ENCODE data around the gene CENPV. TPM values are rescaled to one million over a fixed set of nuclear protein-coding genes. Genes with fewer than 3 reads are reported as not detected.
"Not testable (repeated sequence)": the region's sequence is repeated elsewhere in the genome, so short reads cannot be mapped to it uniquely, and the experiment has no call there.

The CENPV gene
- total RNA-seq, 1 donor from 2014 or later, result 38.8 TPM

GRCh38 chr17:16297367-16298139 is 55.7 kb downstream of the CENPV start:
- Mint-ChIP-seq H3K4me1 (ENCODE audit: low read depth, unreplicated experiment) (peaks cover 13% of the 10 kb centered on the region), H3K4me3 (ENCODE audit: unreplicated experiment) (no peak overlapping the region), H3K36me3 (ENCODE audit: low read depth, unreplicated experiment) (peaks cover 1% of the 10 kb centered on the region), H3K9me3 (ENCODE audit: unreplicated experiment) (no peaks in the 10 kb centered on the region), H3K27ac (ENCODE audit: unreplicated experiment) (no peak overlapping the region), H3K27me3 (ENCODE audit: low read depth, unreplicated experiment) (no peaks in the 10 kb centered on the region)
- Histone ChIP-seq H3K9ac (ENCODE audit: low read length) (no peak overlapping the region), H3K36me3 (ENCODE audit: insufficient read depth, low read length) (no peaks in the 10 kb centered on the region), H3K4me1 (ENCODE audit: insufficient read depth, low read length) (peaks cover 4% of the 10 kb centered on the region), H3K4me3 (ENCODE audit: insufficient read depth, low read depth, low read length) (no peak overlapping the region), H2AFZ (ENCODE audit: low read depth, low read length) (no peak overlapping the region), H3K9me3 (ENCODE audit: insufficient read depth, low read depth, low read length) (no peaks in the 10 kb centered on the region), H3K27ac (ENCODE audit: low read depth, low read length) (no peak overlapping the region), H4K20me1 (ENCODE audit: insufficient read depth, low read length) (no peaks in the 10 kb centered on the region), H3K4me2 (ENCODE audit: low read length) (no peak overlapping the region), H3K79me2 (ENCODE audit: insufficient read depth, low read length) (no peaks in the 10 kb centered on the region), H3K27me3 (ENCODE audit: insufficient read depth, low read length) (no peaks in the 10 kb centered on the region)
- FAIRE-seq (no peak), DNase-seq (ENCODE audit: low read depth) (no peak)
- TF ChIP-seq CTCF (IDR thresholded peaks at IDR 0.05; ENCODE audit: insufficient read depth, low read depth, low read length), result no peak

GRCh38 chr17:16296072-16296471 is 57.2 kb downstream of the CENPV start:
- not testable (repeated sequence) for H3K9me3 Mint-ChIP-seq (ENCODE audit: unreplicated experiment); H3K27ac Mint-ChIP-seq (ENCODE audit: unreplicated experiment); DNase-seq (ENCODE audit: low read depth); H3K9ac ChIP-seq (ENCODE audit: low read length); H3K79me2 ChIP-seq (ENCODE audit: insufficient read depth, low read length); H3K27me3 Mint-ChIP-seq (ENCODE audit: low read depth, unreplicated experiment); H2AFZ ChIP-seq (ENCODE audit: low read depth, low read length); H3K36me3 Mint-ChIP-seq (ENCODE audit: low read depth, unreplicated experiment); H3K36me3 ChIP-seq (ENCODE audit: insufficient read depth, low read length); H3K27ac ChIP-seq (ENCODE audit: low read depth, low read length); H3K4me3 ChIP-seq (ENCODE audit: insufficient read depth, low read depth, low read length); H4K20me1 ChIP-seq (ENCODE audit: insufficient read depth, low read length); FAIRE-seq; H3K9me3 ChIP-seq (ENCODE audit: insufficient read depth, low read depth, low read length); H3K4me1 ChIP-seq (ENCODE audit: insufficient read depth, low read length); H3K4me2 ChIP-seq (ENCODE audit: low read length); H3K27me3 ChIP-seq (ENCODE audit: insufficient read depth, low read length); H3K4me3 Mint-ChIP-seq (ENCODE audit: unreplicated experiment)
- peaks cover 11% of the 10 kb centered on the region for H3K4me1 Mint-ChIP-seq (ENCODE audit: low read depth, unreplicated experiment)

- Mint-ChIP-seq H3K36me3 (ENCODE audit: low read depth, unreplicated experiment) (peaks cover 1% of the 10 kb centered on the region), H3K27me3 (ENCODE audit: low read depth, unreplicated experiment) (no peaks in the 10 kb centered on the region), H3K9me3 (ENCODE audit: unreplicated experiment) (no peaks in the 10 kb centered on the region), H3K4me3 (ENCODE audit: unreplicated experiment) (no peak overlapping the region), H3K27ac (ENCODE audit: unreplicated experiment) (no peak overlapping the region), H3K4me1 (ENCODE audit: low read depth, unreplicated experiment) (peaks cover 11% of the 10 kb centered on the region)
- H3K9ac ChIP-seq (ENCODE audit: low read length), result no peak overlapping the region
- H3K9me3 ChIP-seq (ENCODE audit: insufficient read depth, low read depth, low read length), result no peaks in the 10 kb centered on the region
- DNase-seq (ENCODE audit: low read depth) (no peak), FAIRE-seq (no peak)
- no peak overlapping the region for H3K4me2 ChIP-seq (ENCODE audit: low read length)
- no peaks in the 10 kb centered on the region for H3K79me2 ChIP-seq (ENCODE audit: insufficient read depth, low read length)
- H3K27me3 ChIP-seq (ENCODE audit: insufficient read depth, low read length), result no peaks in the 10 kb centered on the region
- TF ChIP-seq CTCF (IDR thresholded peaks at IDR 0.05; ENCODE audit: insufficient read depth, low read depth, low read length) (no peak), EZH2 (IDR thresholded peaks at IDR 0.05; ENCODE audit: insufficient read depth, low read length) (no peak)
- H3K27ac ChIP-seq (ENCODE audit: low read depth, low read length), result no peak overlapping the region
- no peaks in the 10 kb centered on the region for H3K4me1 ChIP-seq (ENCODE audit: insufficient read depth, low read length)
- H2AFZ ChIP-seq (ENCODE audit: low read depth, low read length), result no peak overlapping the region
- no peaks in the 10 kb centered on the region for H3K36me3 ChIP-seq (ENCODE audit: insufficient read depth, low read length)
- H4K20me1 ChIP-seq (ENCODE audit: insufficient read depth, low read length), result no peaks in the 10 kb centered on the region
- H3K4me3 ChIP-seq (ENCODE audit: insufficient read depth, low read depth, low read length), result no peak overlapping the region
Observed at GRCh38 chr17:16294560-16294959, 58.7 kb downstream of the CENPV start.
